ENCODE measurements around the gene DAPK2.

GRCh38 chr15:63950911-63951481, 95.3 kb downstream of the DAPK2 start:
- TF ChIP-seq GATA2 (IDR thresholded peaks at IDR 0.05; ENCODE audit: low read depth, low read length) (no peak), GATA3 (IDR thresholded peaks at IDR 0.05; ENCODE audit: low read depth, low read length) (no peak)

Data from SH-SY5Y (cell line).